HTR-8/SVneo (cell line): ENCODE results near the gene PWP2.
A peak's percentile ranks its signal among the peaks of the same experiment; 100 is the strongest.
"Not testable (repeated sequence)": the region's sequence is repeated elsewhere in the genome, so short reads cannot be mapped to it uniquely, and the experiment has no call there.

Experiments
- DNase-seq: peaks from one replicate; pipeline ENCODE4 v3.0.0; 2011; ENCODE audit warnings: low spot score, mixed read lengths; ENCODE audit not compliant: insufficient read length
- FAIRE-seq: peaks from 2 replicates; lab custom pipeline; 2011; peaks lifted over from hg19 to GRCh38; lab: Jason Lieb, UNC

PWP2 gene

DNA sequence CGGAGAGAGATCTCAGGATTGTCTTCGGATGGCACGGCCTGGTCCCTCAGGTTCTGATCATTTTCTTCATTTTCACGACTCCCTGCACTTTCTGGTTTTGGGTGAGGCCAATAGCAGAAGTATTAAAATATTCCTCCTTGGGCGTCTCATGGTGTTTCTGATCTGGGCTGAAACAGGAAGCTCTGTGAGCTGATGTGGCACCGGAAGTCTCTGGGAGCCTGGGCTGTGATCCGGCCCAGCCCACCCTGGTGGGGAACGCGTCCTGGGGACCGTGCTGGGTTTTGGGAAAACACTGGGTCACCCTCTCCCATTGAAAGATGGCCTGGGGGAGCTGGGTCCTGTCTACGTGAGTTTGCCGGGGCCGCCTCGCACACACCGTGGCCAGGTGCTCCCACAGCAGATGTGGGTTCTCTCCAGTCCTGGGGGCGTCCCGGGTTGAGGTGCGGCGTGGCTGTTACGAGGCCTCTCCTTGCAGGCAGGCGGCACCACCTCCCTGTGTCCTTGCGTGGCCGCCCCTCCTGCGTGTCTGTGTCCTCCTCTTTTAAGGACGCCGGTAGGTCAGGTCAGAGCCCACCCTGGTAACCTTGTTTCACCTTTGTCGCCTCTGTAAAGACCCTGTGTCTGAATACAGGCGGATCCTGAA lies 50.4 kb downstream of the PWP2 start:
- DNase-seq, FAIRE-seq: not testable (repeated sequence)

DNA sequence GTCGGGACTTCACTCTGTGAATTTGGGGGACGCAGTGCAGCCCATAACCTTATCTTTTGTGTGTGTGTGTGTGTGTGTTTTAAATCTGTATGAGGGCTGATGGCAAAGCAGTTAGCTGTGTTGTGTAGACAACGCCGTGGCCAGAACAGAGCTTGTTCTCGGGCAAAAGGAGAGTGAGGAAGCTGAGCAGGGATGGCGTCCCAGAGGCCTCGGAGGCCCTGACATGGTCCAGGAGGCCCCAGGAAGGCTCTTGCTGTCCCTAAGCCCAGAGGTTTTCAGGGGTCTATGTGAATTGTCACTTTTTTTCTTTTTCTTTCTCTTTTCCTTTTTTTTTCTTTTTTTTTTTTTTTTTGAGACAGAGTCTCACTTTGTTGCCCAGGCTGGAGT lies 50.9 kb downstream of the PWP2 start:
- DNase-seq, FAIRE-seq: not testable (repeated sequence)

DNA sequence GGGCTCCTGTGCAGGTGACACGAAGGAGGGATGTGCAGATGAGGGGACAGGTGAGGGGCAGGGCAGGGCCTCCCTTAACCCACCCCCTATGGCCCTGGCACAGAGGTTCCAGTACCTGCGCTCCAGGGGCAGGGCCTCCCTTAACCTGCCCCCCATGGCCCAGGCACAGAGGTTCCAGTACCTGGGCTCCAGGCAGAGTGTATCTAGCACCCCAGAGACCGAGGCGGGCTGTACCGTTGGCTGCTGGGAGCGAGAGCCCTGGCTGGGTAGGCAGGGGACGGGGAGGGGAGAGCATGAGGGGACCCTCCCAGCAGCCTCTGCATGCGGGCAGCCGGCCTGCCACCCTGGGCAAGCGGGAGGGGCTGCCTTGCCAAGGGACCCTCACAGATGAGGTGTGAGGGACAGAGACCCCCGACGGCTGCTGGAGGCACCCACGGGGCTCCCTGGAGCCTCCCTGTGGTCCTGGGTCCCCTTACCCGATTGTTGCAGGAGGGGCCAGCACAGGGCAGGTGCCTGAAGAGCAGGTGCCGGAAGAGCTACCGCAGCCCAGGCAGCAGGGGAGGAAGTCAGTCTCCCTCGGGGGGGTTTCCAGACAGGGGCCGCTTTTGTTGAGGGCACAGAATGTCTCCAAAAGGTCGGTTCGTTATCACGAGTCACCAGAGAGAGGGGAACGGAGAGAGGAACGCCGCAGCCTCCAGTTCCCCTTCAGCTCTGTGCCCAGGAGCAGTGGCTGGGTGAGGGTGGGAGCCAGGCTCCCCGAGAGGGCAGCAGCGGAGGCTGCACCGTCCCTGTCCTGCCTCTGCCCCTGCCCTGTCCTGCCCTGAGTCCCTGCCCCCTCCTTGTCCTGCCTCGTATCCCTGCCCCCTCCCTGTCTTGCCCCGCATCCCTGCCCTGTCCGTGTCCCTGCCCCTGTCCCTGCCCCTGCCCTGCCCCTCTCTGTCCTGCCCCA lies 52.4 kb downstream of the PWP2 start:
- FAIRE-seq, DNase-seq: not testable (repeated sequence)

DNA sequence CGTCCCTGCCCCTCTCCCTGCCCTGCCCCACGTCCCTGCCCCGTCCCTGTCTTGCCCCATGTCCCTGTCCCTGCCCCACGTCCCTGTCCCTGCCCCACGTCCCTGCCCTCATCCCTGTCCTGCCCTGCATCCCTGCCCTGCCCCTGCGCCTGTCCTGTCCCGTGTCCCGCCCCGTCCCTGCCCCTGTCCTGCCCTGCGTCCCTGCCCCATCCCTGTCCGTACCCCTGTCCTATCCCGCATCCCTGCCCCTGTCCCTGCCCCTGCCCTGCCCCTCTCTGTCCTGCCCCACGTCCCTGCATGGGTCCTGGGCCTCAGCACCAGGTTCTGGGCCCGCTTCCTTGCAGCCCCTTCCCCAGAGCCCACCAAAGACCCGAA lies 53.1 kb downstream of the PWP2 start:
- peak; percentile 40 for FAIRE-seq
- not testable (repeated sequence) for DNase-seq

DNA sequence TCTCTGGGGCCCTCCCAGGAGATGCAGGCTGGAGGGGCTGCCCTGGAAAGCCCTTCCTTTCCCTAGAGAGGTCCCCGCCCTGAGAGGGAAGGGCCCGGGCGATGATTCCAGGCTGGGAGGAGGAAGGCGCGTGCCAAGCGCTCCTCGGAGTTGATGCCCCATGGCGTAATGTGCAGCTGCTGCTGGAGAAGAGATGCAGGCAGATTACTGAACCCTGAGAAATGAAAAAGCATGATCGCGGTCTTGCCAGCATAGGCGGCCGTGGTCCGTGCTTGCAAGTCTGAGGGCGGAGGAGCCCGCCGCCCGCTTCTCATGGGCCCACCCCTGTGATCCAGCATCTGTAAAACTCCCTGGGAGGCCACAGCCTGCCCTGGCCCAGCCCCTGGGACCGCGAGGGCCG lies 53.6 kb downstream of the PWP2 start:
- FAIRE-seq, DNase-seq: not testable (repeated sequence)

DNA sequence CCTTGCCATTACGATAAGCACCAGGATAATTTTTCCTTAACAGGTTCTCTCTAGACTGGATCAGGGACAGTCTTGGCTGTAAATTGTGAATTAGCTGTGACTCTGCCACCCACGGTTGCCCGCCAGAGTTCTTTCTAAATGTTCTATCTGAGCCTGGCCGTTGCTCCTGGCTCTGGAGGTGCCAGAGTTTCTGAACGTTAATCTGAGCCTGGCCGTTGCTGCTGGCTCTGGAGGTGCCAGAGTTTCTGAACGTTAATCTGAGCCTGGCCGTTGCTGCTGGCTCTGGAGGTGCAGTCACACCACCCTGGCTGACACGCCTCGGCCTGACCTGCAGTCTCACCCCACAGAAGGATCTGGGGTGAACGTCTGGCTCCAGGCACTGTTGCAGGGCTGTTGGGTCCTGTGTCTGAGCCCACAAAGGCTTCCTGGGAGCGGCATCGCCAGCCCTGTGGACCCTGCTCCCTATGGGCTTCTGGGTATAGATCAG lies 56.0 kb downstream of the PWP2 start:
- FAIRE-seq: not testable (repeated sequence)

DNA sequence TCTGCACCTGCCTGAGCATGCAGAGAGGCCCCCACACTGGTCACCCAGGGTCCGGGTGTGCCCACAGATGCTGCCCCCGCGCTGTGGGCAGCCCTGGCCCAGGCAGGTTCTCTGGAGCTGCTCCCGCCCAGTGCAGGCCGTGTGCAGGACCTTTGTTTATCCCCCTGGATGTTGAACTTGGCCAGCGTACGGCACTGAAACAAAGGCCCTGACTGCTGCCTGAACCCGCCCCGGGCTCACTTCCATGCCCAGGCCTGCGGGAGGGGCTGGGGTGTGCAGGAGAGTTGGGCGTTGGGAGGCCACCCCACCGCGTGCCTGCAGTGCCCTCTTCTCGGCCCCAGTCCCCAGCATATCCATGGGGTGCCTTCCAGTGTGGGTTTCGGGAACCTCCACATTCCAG lies 58.7 kb downstream of the PWP2 start:
- FAIRE-seq, DNase-seq: not testable (repeated sequence)

More for the DNA sequence above, 56.0 kb downstream of the PWP2 start:
- DNase-seq: not testable (repeated sequence)

DNA sequence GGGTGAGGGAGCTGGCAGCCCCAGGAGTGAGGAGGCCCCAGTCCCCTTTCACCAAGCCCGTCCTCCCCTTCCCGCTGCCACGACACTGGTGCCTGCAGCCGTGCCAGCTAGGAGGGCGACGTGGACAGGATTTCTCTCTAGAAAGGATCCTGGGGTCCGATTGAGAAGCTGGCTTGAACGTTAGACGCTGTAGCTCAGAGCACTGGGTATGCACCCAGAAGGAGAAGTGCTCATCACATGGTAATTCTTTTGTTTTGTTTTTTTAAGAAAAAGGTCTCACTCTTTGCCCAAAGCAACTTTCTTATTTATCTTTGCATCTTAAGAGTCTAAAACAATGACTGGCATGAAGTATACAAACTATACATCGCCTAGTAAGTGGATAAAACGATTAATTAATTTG lies 60.3 kb downstream of the PWP2 start:
- not testable (repeated sequence) for DNase-seq, FAIRE-seq

DNA sequence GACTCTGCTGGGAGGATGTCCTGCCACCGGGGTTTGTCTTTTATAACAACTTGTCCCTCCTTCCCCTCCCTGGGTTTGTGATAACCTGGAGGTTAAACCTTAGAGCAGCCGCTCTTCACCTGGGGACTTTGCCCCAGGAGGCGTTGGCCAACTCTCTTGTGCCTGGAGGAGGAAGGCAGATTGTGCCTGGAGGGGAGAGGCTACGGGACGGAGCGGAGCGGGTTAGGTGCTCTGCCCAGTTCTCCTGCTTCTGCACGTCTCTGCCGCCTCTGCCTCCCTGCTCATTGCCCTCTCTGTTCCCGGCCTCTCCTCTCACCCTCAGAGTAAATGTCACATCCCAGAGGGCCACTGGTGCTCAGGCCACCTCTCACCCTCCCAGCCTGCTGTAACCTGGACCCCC lies 63.1 kb downstream of the PWP2 start:
- DNase-seq, FAIRE-seq: not testable (repeated sequence)

DNA sequence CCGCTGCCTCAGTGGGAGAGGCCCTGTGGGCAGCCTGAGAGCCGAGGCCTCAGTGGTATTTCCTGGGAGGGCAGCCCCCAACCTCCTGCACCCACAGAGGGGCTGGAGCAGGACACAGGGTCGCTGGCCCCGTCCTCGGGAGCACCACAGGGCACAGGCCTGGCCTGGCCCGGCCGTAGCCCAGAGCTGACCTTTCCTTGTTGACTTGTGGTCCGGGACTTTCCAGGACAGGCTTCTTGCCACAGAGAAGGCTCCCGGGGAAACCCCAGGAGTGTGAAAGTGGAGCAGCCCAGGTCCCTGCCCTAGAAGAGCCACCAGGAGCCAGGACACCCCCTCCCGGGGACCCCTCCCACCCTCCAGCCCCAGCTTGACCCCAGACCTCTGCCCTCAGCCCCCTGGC lies 63.7 kb downstream of the PWP2 start:
- FAIRE-seq, DNase-seq: not testable (repeated sequence)

DNA sequence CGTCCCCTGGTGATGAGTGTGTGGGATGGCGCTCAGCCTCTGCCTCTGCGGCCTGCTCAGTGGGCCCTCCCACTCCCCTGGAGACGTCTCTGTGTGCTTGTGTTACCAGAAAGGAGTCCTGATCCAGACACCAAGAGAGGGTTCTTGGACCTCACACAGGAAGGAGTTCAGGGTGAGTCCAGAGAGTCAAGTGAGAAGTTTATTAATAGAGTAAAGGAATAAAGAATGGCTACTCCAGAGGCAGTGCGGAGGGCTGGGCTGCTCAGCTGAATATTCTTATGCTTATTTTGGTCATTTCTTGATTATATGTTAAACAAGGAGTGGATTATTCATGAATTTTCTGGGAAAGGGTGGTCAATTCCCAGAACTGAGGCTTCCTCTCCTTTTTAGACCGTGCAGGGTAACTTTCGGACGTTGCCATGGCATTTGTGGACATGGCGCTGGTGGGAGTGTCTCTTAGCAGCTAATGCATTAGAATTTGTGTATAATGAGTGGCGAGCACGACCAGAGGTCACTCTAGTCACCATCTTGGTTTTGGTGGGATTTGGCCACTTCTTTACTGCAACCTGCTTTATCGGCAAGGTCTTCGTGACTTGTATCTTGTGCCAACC lies 64.9 kb downstream of the PWP2 start:
- FAIRE-seq, DNase-seq: not testable (repeated sequence)

DNA sequence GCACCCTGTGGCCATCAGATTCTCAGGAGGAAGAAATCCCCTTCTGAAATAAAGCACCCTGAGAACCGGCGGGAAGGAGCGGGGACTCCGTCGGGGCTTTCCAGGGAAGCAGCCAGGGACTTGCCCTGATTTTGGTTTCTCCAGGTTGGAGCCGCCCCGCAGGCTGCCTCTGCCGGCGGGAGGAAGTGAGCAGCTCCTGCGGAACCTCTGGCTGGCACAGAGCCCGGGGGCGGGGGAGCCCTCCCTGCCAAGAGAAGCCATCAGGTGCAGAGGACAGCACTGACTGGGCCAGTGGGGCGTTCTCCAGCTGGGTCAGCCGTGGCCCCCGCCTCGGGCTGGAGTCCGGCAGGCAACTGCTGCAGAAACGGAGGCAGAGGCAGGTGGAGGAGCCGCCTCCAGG lies 65.5 kb downstream of the PWP2 start:
- not testable (repeated sequence) for FAIRE-seq

DNA sequence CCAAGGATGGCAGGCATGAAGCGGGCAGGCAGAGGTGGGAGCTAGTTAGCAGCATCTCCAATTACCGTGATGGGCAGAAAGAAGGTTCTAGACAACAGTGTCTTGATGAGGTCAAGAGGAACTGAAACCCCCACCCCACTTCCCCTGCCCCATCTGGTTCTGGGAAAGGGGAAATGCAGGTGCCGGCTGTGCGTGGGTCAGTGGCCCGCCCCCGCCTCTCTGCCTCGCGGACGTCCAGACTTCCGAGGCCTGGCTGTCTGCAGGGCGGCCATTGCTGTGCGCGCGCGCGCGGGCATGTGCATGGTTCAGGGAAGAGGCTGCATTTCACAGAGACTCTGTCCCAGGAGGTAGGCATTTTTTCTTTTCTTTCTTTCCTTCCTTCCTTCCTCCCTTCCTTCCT lies 68.0 kb downstream of the PWP2 start:
- FAIRE-seq, DNase-seq: not testable (repeated sequence)

More for the DNA sequence above, 65.5 kb downstream of the PWP2 start:
- not testable (repeated sequence) for DNase-seq

DNA sequence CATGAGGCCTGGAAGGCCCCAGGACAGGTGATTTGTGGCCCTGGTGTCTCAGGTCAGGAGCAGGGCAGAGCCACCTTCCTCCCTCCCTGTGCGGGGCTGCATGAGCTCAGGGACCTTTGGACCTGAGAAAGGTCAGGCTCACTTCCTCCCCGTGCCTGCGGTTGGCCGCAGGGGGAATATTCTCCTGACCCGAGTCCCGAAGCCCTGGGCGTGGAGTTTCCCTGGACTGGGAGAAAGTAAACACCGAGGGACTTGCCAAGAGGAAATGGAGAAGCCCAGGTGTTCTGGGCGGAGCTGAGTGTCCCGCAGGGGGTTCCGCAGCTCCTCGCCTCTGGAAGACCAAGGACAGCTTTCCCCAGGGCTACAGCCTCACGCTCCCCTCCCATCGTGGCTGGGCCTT lies 68.9 kb downstream of the PWP2 start:
- FAIRE-seq, DNase-seq: not testable (repeated sequence)
